ENCODE data around the gene ZBTB22.

DNA sequence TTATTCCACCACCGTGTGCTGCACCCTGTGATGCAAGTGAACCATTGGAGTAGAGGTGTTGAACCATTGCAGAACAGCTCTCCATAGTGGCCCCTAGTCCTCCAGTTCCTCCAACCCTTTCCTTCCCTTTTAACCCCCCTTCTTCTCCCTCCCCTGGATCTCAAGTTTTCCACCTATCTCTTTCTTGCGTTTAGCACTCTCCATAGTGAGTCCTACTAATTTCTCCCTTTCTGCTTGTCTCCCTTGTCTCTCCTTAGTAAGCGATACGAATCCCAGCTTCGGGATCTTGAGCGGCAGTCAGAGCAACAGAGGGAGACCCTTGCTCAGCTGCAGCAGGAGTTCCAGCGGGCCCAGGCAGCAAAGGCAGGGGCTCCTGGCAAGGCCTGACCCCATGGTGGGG, 27.1 kb downstream of the ZBTB22 start:
- TF ChIP-seq, protein P1, sequence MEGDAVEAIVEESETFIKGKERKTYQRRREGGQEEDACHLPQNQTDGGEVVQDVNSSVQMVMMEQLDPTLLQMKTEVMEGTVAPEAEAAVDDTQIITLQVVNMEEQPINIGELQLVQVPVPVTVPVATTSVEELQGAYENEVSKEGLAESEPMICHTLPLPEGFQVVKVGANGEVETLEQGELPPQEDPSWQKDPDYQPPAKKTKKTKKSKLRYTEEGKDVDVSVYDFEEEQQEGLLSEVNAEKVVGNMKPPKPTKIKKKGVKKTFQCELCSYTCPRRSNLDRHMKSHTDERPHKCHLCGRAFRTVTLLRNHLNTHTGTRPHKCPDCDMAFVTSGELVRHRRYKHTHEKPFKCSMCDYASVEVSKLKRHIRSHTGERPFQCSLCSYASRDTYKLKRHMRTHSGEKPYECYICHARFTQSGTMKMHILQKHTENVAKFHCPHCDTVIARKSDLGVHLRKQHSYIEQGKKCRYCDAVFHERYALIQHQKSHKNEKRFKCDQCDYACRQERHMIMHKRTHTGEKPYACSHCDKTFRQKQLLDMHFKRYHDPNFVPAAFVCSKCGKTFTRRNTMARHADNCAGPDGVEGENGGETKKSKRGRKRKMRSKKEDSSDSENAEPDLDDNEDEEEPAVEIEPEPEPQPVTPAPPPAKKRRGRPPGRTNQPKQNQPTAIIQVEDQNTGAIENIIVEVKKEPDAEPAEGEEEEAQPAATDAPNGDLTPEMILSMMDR (IDR thresholded peaks at IDR 0.05; ENCODE audit: poor library complexity, severe bottlenecking), result no peak
- TF ChIP-seq REST (IDR thresholded peaks at IDR 0.05; ENCODE audit: borderline replicate concordance) (no peak), EP300 (conservative IDR thresholded peaks at IDR 0.05; ENCODE audit: poor library complexity, severe bottlenecking) (no peak), MXI1 (conservative IDR thresholded peaks at IDR 0.05; ENCODE audit: poor library complexity, severe bottlenecking) (no peak), TAF1 (IDR thresholded peaks at IDR 0.05; ENCODE audit: low read depth) (no peak), SMC3 (conservative IDR thresholded peaks at IDR 0.05; ENCODE audit: poor library complexity) (no peak), EZH2 (IDR thresholded peaks at IDR 0.05; ENCODE audit: borderline replicate concordance, insufficient read depth, low read length, poor library complexity, severe bottlenecking) (no peak), RAD21 (conservative IDR thresholded peaks at IDR 0.05) (no peak), POLR2AphosphoS5 (IDR thresholded peaks at IDR 0.05) (no peak)
